ENCODE results near the gene ALDOB. TPM values are rescaled to one million over a fixed set of nuclear protein-coding genes. Genes with fewer than 3 reads are reported as not detected.

The ALDOB gene
- total and polyA plus RNA-seq, 2 of the 13 experiments (the other 11 are each of a cell fraction or from before 2014, with no cell fraction given): 0.29 to 0.97 TPM

DNA sequence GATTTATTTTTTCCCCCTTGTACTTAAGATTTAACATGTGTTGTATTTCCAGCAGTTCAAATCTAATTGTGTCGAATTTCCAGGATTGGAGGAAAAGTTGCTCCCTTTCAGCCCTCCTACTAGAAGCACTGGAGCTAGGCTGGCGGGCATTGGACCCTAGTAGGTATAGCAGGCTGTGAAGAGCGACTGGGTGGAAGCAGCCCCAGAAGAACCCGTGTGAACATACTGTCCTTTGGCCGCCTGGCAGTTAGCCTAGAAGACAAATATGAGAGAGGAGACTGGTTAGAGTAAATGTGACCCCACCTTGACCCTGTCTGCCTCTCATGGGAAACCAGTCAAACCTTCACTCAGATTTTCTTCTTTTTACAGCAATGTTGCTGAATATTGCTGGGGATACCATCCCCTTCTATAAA is 13.9 kb downstream of the ALDOB start (continued):
- TF ChIP-seq, protein P1, sequence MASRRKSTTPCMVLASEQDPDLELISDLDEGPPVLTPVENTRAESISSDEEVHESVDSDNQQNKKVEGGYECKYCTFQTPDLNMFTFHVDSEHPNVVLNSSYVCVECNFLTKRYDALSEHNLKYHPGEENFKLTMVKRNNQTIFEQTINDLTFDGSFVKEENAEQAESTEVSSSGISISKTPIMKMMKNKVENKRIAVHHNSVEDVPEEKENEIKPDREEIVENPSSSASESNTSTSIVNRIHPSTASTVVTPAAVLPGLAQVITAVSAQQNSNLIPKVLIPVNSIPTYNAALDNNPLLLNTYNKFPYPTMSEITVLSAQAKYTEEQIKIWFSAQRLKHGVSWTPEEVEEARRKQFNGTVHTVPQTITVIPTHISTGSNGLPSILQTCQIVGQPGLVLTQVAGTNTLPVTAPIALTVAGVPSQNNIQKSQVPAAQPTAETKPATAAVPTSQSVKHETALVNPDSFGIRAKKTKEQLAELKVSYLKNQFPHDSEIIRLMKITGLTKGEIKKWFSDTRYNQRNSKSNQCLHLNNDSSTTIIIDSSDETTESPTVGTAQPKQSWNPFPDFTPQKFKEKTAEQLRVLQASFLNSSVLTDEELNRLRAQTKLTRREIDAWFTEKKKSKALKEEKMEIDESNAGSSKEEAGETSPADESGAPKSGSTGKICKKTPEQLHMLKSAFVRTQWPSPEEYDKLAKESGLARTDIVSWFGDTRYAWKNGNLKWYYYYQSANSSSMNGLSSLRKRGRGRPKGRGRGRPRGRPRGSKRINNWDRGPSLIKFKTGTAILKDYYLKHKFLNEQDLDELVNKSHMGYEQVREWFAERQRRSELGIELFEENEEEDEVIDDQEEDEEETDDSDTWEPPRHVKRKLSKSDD (CRISPR knock-in tag; IDR thresholded peaks at IDR 0.05; ENCODE audit: low read depth): no peak
- TF ChIP-seq MIER2 (CRISPR knock-in tag; IDR thresholded peaks at IDR 0.05): peak; percentile 36; the same call in 1 of the 2 replicates
- TF ChIP-seq, protein P2, sequence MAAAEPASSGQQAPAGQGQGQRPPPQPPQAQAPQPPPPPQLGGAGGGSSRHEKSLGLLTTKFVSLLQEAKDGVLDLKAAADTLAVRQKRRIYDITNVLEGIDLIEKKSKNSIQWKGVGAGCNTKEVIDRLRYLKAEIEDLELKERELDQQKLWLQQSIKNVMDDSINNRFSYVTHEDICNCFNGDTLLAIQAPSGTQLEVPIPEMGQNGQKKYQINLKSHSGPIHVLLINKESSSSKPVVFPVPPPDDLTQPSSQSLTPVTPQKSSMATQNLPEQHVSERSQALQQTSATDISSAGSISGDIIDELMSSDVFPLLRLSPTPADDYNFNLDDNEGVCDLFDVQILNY (CRISPR knock-in tag; conservative IDR thresholded peaks at IDR 0.05): no peak
- TF ChIP-seq NFE2L1 (CRISPR knock-in tag; IDR thresholded peaks at IDR 0.05; ENCODE audit: borderline replicate concordance): no peak
- peak; percentile 49; the same call in 1 of the 2 replicates for TF ChIP-seq ZNF350 (CRISPR knock-in tag; IDR thresholded peaks at IDR 0.05; ENCODE audit: borderline replicate concordance, low read depth)
- TF ChIP-seq, protein P3, sequence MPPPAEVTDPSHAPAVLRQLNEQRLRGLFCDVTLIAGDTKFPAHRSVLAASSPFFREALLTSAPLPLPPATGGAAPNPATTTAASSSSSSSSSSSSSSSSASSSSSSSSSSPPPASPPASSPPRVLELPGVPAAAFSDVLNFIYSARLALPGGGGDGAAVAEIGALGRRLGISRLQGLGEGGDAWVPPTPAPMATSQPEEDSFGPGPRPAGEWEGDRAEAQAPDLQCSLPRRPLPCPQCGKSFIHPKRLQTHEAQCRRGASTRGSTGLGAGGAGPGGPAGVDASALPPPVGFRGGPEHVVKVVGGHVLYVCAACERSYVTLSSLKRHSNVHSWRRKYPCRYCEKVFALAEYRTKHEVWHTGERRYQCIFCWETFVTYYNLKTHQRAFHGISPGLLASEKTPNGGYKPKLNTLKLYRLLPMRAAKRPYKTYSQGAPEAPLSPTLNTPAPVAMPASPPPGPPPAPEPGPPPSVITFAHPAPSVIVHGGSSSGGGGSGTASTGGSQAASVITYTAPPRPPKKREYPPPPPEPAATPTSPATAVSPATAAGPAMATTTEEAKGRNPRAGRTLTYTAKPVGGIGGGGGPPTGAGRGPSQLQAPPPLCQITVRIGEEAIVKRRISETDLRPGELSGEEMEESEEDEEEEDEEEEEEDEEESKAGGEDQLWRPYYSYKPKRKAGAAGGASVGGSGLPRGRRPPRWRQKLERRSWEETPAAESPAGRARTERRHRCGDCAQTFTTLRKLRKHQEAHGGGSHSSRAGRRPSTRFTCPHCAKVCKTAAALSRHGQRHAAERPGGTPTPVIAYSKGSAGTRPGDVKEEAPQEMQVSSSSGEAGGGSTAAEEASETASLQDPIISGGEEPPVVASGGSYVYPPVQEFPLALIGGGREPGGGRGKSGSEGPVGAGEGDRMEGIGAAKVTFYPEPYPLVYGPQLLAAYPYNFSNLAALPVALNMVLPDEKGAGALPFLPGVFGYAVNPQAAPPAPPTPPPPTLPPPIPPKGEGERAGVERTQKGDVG (CRISPR knock-in tag; IDR thresholded peaks at IDR 0.05; ENCODE audit: borderline replicate concordance): no peak
- TF ChIP-seq, protein P4, sequence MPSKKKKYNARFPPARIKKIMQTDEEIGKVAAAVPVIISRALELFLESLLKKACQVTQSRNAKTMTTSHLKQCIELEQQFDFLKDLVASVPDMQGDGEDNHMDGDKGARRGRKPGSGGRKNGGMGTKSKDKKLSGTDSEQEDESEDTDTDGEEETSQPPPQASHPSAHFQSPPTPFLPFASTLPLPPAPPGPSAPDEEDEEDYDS (CRISPR knock-in tag; IDR thresholded peaks at IDR 0.05): no peak; the same call in 1 of the 2 replicates
- TF ChIP-seq RFXAP (CRISPR knock-in tag; IDR thresholded peaks at IDR 0.05; ENCODE audit: borderline replicate concordance): peak; percentile 52; the same call in 1 of the 2 replicates
- TF ChIP-seq ZSCAN25 (CRISPR knock-in tag; IDR thresholded peaks at IDR 0.05): peak; percentile 55; the same call in 1 of the 2 replicates
- TF ChIP-seq ZNF335 (CRISPR knock-in tag; IDR thresholded peaks at IDR 0.05): no peak
- TF ChIP-seq, protein P5, sequence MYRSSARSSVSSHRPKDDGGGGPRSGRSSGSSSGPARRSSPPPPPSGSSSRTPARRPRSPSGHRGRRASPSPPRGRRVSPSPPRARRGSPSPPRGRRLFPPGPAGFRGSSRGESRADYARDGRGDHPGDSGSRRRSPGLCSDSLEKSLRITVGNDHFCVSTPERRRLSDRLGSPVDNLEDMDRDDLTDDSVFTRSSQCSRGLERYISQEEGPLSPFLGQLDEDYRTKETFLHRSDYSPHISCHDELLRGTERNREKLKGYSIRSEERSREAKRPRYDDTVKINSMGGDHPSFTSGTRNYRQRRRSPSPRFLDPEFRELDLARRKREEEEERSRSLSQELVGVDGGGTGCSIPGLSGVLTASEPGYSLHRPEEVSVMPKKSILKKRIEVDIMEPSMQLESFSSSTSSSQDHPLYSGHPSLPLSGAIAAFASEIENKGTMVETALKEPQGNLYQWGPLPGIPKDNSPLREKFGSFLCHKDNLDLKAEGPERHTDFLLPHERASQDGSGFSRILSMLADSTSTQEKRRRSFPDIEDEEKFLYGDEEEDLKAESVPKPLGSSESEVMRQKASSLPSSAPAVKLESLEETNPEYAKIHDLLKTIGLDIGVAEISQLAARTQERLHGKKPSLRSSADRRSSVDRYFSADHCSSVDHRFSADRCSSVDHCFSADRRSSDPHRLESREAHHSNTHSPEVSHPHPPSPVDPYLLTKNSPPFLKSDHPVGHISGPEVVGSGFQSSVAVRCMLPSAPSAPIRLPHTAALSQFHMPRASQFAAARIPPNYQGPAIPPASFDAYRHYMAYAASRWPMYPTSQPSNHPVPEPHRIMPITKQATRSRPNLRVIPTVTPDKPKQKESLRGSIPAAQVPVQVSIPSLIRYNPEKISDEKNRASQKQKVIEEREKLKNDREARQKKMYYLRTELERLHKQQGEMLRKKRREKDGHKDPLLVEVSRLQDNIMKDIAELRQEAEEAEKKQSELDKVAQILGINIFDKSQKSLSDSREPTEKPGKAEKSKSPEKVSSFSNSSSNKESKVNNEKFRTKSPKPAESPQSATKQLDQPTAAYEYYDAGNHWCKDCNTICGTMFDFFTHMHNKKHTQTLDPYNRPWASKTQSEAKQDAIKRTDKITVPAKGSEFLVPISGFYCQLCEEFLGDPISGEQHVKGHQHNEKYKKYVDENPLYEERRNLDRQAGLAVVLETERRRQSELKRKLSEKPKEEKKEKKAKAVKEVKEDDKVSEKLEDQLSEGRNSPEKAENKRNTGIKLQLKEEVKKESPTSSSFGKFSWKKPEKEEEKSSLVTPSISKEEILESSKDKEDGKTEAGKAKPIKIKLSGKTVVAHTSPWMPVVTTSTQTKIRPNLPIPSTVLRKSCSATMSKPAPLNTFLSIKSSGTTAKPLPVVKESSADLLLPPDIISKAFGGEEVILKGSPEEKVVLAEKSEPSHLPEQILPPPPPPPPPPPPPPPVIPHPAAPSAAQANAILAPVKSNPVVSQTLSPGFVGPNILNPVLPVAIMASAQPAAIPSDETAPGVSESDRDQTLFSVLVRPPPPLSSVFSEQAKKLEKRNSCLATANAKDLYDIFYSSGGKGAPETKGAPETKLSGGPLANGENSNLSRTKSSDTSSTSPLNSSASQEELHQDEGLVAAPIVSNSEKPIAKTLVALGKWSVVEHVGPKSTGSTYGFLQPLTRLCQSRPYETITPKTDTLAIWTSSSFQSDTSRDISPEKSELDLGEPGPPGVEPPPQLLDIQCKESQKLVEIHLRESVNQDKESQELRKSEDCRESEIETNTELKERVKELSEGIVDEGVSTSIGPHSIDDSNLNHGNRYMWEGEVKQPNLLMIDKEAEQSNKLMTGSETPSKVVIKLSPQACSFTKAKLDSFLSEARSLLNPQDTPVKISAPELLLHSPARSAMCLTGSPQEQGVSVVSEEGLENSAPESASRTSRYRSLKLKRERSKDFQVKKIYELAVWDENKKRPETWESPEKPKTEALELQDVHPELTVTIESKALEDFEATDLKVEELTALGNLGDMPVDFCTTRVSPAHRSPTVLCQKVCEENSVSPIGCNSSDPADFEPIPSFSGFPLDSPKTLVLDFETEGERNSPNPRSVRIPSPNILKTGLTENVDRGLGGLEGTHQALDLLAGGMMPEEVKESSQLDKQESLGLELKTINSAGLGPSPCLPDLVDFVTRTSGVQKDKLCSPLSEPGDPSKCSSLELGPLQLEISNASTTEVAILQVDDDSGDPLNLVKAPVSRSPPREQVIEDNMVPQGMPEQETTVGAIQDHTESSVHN (CRISPR knock-in tag; IDR thresholded peaks at IDR 0.05): no peak
- no peak for TF ChIP-seq ZNF460 (CRISPR knock-in tag; IDR thresholded peaks at IDR 0.05; ENCODE audit: borderline replicate concordance)
